GM18499 (cell line): ENCODE measurements around the gene FLNB.

Experiments
- ATAC-seq: cut with Tn5 transposase; IDR thresholded peaks from one replicate; pipeline ENCODE4 v1.9.1; 2021; ENCODE audit warnings: moderate number of reproducible peaks; ENCODE audit not compliant: insufficient read depth, unreplicated experiment

FLNB gene

DNA sequence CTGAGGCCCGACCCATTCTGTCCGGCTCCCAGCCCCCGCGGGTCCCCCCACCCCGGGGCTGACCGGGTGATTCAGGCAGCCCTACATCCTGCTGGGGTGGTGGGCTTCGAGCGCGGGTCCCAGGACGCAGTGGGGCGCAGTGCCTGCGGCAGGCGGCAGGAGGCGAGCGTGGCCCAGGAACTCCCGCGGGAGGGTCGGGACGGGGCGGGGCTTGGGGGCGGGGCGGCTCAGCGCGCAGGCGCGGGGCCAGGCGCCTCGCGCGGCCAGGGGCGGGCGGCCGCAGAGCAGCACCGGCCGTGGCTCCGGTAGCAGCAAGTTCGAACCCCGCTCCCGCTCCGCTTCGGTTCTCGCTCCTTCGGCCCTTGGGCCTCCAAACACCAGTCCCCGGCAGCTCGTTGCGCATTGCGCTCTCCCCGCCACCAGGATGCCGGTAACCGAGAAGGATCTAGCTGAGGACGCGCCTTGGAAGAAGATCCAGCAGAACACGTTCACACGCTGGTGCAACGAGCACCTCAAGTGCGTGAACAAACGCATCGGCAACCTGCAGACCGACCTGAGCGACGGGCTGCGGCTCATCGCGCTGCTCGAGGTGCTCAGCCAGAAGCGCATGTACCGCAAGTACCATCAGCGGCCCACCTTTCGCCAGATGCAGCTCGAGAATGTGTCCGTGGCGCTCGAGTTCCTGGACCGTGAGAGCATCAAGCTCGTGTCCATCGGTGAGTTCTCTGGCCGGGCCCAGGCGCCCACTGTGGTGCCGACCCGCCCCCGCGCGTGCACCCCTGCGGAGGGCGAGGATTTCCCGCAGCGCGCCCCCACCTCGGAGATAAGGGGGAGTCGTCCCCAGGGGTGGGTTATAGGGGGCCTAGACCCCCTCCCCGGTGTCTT, at the start of gene FLNB:
FLNB (plus strand) TSS at position 282 of the 885 bp plus-strand sequence; CDS start at position 425, 143 bp downstream.
- ATAC-seq, result no peak

DNA sequence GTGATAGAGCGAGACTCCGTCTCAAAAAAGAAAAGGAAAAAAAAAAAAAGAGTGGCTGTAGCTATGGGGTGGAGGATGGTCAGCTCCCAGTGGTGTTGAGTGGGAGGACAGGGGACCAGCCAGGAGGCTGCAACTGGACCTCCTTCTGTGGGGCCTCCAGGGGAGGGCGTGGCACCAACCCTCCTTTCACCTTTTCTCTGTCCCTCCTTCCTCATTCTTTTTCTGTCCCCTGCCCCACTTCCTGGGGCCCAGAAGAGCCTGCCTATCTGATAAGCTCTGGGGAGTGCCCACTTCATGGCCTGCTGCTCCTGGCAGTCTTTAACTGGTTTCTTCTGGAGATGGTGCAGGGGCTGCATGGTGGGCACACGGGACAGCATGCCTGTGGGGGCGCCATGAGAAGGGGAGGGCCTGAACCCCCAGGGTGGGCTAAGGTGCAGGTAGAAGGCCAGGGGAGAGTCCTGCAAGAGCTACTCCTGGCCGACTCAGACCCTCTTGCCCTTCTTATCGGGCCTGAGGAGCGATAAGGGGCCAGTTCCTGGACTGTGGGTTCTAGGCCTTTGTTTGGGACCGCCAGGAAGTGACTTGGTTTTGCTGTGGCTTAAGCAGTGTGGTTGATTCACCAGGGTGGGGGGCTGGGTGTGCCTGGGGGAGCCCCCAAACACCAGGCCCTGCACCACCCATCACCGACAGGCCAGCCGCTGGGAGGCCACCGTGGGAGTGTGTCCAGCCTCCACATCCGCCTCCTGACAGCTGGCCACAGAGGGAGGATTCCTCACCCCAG, 49.4 kb upstream of the FLNB start:
- no peak for ATAC-seq

GRCh38 chr3:57959423-57960173, 48.6 kb upstream of the FLNB start:
- no peak for ATAC-seq

GRCh38 chr3:57960174-57960505, 48.1 kb upstream of the FLNB start:
- no peak for ATAC-seq

DNA sequence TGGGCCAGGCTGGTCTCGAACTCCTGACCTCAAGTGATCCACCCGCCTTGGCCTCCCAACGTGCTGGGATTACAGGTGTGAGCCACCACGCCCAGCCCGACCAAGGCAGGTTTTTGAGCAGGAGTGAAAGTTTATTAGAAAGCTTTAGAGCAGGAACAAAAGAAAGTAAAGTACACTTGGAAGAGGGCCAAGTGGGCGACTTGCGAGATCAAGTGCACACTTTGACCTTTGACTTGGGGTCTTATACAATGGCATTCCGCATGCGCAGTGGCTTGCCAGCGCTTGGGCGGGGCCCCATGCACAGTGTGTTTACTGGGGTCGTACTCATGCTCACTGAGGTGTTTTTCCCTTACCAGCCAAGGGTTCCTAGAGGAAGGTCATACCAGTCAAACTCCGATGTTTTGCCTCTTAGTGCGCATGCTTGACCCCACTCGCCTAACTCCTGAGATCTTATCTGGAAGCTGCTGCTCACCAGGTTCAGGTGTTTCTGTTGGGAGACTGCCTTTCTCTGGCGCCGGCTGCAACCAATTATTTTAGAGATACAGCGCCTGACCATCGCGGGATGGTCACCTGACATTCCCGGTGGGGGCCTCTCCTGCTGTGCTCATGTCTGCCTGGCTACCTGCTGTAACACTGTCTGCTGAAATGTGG, 46.9 kb upstream of the FLNB start:
- no peak for ATAC-seq

DNA sequence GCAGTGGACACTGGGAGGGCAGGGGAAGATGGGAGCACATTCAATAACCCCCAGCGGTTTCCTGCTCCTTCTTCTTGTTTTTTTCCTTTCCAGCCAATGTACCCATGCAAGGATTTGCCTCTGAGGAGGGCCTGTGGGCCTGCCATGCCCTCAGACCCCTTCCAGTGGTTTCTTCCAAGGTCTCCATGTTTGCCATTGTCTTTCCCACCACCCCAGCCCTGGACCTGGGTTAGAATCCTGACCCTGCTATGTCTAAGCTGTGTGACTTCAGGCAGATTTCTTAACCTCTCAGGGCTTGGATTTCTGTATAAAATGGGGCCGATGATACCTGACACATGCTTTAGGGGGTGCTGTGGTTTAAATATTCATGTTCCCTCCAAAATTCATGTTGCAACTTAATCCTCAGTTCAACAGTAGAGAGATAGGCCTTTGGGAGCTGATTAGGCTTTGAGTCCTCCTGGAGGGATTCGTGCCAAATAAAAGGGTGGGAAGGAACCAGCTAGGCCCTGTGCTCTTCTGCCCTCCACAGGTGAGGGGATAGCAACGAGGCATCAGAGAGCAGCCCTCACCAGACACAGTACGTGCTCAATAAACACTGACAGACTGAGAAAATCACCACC, 46.3 kb upstream of the FLNB start:
- no peak for ATAC-seq

GRCh38 chr3:57962448-57962834, 45.8 kb upstream of the FLNB start:
- no peak for ATAC-seq

DNA sequence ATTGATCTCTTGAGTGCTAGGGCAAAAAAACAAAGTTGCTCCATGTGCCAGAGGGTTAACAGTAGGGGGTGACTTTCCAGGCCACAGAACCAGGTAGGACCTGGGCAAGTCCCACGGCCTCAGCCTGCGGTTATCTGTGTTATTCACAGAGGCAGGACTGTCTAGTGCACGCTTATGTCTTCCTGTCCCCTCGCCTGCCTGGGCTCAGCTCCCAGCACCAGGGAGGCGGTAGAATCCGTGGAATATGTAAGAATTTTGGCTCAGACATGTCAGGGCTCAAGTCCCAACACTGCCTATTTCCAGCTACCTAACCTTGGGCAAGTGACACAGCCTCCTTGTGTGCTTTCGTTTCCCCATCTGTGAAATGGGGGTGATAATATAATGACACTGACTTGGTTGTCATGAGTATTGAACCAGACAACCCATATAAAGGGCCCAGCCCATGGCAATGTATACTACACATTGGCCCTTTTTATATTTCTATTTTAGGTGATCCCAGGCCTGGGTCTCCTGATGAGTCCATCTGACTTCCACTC, 44.3 kb upstream of the FLNB start:
- no peak for ATAC-seq

DNA sequence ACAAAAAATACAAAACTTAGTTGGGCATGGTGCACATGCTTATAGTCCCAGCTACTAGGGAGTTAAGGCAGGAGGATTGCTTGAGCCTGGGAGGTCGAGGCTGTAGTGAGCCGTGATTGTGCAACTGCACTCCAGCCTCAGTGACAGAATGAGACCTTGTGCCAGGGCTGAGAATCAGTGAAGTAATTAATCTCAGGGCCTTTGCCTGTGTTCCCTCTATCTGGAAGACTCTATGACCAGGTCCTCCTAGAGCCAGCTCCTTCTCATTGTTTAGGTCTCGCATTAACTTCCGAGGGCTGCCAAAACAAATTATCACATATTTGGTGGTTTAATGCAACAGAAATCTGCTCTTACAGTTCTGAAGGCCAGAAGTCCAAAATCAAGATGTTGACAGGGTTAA, 41.4 kb upstream of the FLNB start:
- no peak for ATAC-seq

DNA sequence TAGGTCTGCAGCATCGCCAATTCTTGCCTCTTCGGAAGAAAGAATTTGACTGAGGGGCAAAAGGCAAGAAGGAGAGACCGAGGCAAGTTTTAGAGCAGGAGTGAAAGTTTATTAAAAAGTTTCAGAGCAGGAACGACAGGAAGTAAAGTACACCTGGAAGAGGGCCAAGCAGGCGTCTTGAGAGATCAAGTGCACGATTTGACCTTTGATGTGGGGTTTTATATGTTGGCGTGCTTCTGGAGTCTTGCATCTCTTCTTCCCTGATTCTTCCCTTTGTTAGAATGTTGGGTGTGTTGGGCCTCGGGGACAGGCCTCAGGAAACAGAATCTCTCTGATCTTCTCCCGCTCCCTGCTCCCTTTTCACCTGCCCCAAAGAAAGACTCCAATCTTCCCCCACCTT, 40.6 kb upstream of the FLNB start:
- no peak for ATAC-seq

DNA sequence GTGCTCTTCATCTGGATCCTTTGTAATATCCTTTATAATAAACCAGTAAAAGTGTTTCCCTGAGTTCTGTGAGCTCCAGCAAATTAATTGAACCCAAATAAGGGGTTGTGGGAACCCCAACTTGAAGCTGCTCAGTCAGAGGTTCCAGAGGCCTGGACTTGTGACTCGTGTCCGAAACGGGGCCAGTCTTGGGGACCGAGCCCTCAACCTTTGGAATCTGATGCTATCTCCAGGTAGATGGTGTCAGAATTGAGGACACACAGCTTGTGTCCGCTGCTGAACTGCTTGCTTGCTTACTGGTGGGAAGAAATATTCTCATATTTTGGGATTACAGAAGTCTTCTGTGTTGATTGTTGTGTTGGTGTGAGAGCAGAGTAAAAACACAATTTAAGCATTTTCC, 39.7 kb upstream of the FLNB start:
- ATAC-seq, result no peak

DNA sequence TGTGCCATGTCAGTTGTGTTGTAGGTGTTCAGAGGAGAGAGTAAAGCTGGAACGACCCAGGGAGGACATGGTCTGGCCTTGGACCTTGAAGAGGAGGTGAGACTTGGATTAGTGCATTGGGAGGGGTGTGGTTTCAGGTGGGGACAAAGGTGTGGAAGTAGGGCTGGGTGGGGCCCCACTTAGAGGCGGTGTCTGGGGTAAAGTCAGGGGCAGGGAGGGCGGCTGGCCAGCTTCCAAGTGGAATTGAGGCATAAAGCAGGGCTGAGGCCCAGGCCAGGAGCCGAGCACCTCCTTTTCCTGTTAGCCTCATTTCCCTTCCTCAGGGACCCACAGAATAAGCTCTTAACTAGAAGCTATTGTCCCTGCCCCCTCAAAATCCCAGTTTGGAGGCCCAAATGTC, 36.2 kb upstream of the FLNB start:
- no peak for ATAC-seq

- no peak for ATAC-seq
These were observed 35.6 kb upstream of the FLNB start for GRCh38 chr3:57972531-57973111.

GRCh38 chr3:57973715-57974477, 34.3 kb upstream of the FLNB start:
- no peak for ATAC-seq

- no peak for ATAC-seq
These were observed 33.3 kb upstream of the FLNB start for GRCh38 chr3:57974796-57975388.

DNA sequence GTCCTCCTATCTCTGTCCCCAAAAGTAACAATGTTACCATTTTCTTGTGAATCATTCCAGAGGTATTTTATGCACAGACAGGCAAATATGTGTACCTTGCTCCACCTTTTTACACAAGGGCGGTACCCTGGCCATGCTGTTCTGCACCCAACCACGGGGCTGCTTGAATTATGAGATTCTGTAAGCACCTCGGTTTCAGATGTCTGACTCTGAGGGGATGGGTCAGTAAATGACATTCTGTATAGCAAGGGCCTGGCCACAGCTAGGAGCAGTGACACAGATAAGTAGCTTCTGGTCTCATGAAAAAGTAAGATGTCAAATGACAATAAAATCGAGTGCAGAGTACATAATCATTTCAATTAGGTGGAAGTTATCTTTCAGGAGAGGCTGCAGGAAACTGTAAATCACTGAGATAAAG, 30.4 kb upstream of the FLNB start:
- ATAC-seq, result no peak

DNA sequence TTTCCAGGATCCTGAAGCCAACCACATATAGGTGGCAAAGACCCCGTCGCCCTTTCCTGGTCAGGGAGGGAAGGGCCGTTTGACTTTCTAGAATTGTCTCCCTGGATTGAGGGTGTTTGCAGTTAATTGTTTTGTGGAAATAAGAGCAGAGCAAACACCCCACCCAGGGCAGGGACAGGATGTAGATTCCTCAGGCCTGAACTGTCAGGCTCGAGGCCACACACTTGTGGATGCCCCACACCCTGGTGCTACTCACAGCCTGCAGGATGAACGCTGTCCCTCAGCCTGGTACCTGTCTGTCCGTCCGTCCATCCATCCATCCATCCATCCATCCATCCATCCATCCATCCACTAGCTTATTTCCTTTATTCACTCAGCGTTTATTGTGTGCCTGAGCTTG, 29.9 kb upstream of the FLNB start:
- ATAC-seq, result no peak

DNA sequence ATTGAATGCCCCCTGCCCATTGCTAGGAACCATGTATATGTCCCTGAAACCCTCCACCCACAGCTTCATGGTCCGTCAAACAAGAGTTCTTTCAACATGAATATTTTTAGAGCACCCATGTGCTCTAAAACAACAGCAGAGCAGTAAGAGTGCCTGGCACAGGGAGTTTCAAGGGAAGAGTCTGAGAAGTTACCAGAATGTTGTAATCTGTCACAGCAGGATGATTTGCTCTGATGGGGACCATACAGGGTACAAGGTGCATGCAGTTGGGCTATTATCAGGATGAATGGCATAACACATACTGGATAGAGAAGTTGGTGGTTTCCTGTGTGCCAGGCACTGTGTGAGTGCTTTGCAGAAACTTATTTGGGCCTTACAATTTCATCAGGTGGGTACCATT, 27.8 kb upstream of the FLNB start:
- no peak for ATAC-seq
